Mesenchymal stem cell (in vitro differentiated cells and primary cell): ENCODE measurements around the gene RMDN2.
"Not testable (repeated sequence)": the region's sequence is repeated elsewhere in the genome, so short reads cannot be mapped to it uniquely, and the experiment has no call there.

ENCODE experiments used
- DNase-seq: peaks from one replicate; pipeline ENCODE4 v3.0.0-alpha.2; 2013
- H2AFZ ChIP-seq: one replicate; pipeline ENCODE4 v1.6.1; 2013; ENCODE audit warnings: low read depth, mild to moderate bottlenecking, control low read depth, inconsistent platforms, low read length, moderate library complexity
- H2AK5ac ChIP-seq: 2 replicates; pipeline ENCODE4 v1.6.1; 2013; ENCODE audit warnings: low read length, moderate library complexity, mild to moderate bottlenecking, inconsistent platforms; ENCODE audit not compliant: severe bottlenecking
- H2BK120ac ChIP-seq: one replicate; pipeline ENCODE4 v1.6.1; 2013; ENCODE audit warnings: low read depth, mild to moderate bottlenecking, inconsistent platforms, low read length, moderate library complexity
- H2BK12ac ChIP-seq, 2 experiments: one replicate each; pipeline ENCODE4 v1.6.1; 2013; ENCODE audit warnings: inconsistent platforms in 2 of 2, low read length in 2 of 2, mild to moderate bottlenecking in 2 of 2, moderate library complexity in 2 of 2, control low read depth in 1 of 2
- H2BK15ac ChIP-seq: one replicate; pipeline ENCODE4 v1.6.1; 2013; ENCODE audit warnings: mild to moderate bottlenecking, low read depth, inconsistent platforms; ENCODE audit not compliant: poor library complexity, severe bottlenecking
- H2BK5ac ChIP-seq: 2 replicates; pipeline ENCODE4 v1.6.1; 2013; ENCODE audit warnings: low read depth, mild to moderate bottlenecking, low read length, control low read depth, inconsistent platforms; ENCODE audit not compliant: poor library complexity, severe bottlenecking
- H3K14ac ChIP-seq, 2 experiments: one replicate each; pipeline ENCODE4 v1.6.1; 2013; ENCODE audit warnings: inconsistent platforms in 2 of 2, low read length in 2 of 2, control low read depth in 1 of 2, mild to moderate bottlenecking in 1 of 2, moderate library complexity in 1 of 2
- H3K18ac ChIP-seq, 2 experiments: one replicate each; pipeline ENCODE4 v1.6.1; 2013; ENCODE audit warnings: inconsistent platforms in 2 of 2, low read length in 2 of 2, control low read depth in 1 of 2, low read depth in 1 of 2, mild to moderate bottlenecking in 1 of 2
- H3K23ac ChIP-seq, 2 experiments: one replicate each; pipeline ENCODE4 v1.6.1; 2013; ENCODE audit warnings: inconsistent platforms in 2 of 2, low read length in 2 of 2, mild to moderate bottlenecking in 2 of 2, moderate library complexity in 2 of 2, control low read depth in 1 of 2
- H3K27ac ChIP-seq: 2 replicates; pipeline ENCODE4 v1.5.1; 2013; ENCODE audit warnings: mild to moderate bottlenecking, moderate library complexity, low read length, control low read depth, inconsistent platforms; ENCODE audit not compliant: poor library complexity, severe bottlenecking
- H3K27me3 ChIP-seq, 2 experiments: 2 replicates each; pipeline versions ENCODE4 v1.6.1 to v1.7.0; 2013; ENCODE audit warnings: low read length in 2 of 2, mild to moderate bottlenecking in 2 of 2, moderate library complexity in 2 of 2, control low read depth in 1 of 2, inconsistent platforms in 1 of 2; ENCODE audit not compliant: control insufficient read depth in 1 of 2, insufficient read depth in 1 of 2
- H3K36me3 ChIP-seq, 2 experiments: 2 replicates each; pipeline versions ENCODE4 v1.6.1 to v1.7.0; 2013; ENCODE audit warnings: low read length in 2 of 2, control low read depth in 1 of 2, inconsistent platforms in 1 of 2, low read depth in 1 of 2, mild to moderate bottlenecking in 1 of 2; ENCODE audit not compliant: insufficient read depth in 2 of 2, control insufficient read depth in 1 of 2
- H3K4ac ChIP-seq, 2 experiments: one replicate each; pipeline ENCODE4 v1.6.1; 2013; ENCODE audit warnings: inconsistent platforms in 2 of 2, low read length in 2 of 2, mild to moderate bottlenecking in 2 of 2, moderate library complexity in 2 of 2, control low read depth in 1 of 2, low read depth in 1 of 2
- H3K4me1 ChIP-seq: 2 replicates; pipeline ENCODE4 v1.6.1; 2013; ENCODE audit warnings: low read depth, low read length, control low read depth; ENCODE audit not compliant: control insufficient read depth, insufficient read depth
- H3K4me2 ChIP-seq: 2 replicates; pipeline ENCODE4 v1.6.1; 2013; ENCODE audit warnings: low read length, mild to moderate bottlenecking, inconsistent platforms; ENCODE audit not compliant: poor library complexity, severe bottlenecking
- H3K4me3 ChIP-seq, 2 experiments: 2 replicates each; pipeline versions ENCODE4 v1.5.1 to v1.7.0; 2013; ENCODE audit warnings: low read length in 2 of 2, mild to moderate bottlenecking in 2 of 2, control low read depth in 1 of 2, low read depth in 1 of 2; ENCODE audit not compliant: insufficient read depth in 1 of 2
- H3K79me1 ChIP-seq: replicated peaks from 2 replicates; pipeline ENCODE4 v1.6.1; 2013; ENCODE audit warnings: mild to moderate bottlenecking, control low read depth, low read length, inconsistent platforms; ENCODE audit not compliant: poor library complexity, severe bottlenecking
- H3K9ac ChIP-seq: 2 replicates; pipeline ENCODE4 v1.7.0; 2013; ENCODE audit warnings: mild to moderate bottlenecking, low read length, moderate library complexity
- H3K9me3 ChIP-seq: 2 replicates; pipeline ENCODE4 v1.7.0; 2013; ENCODE audit warnings: mild to moderate bottlenecking, low read length; ENCODE audit not compliant: control insufficient read depth
- H4K8ac ChIP-seq: one replicate; pipeline ENCODE4 v1.6.1; 2013; ENCODE audit warnings: inconsistent platforms, mild to moderate bottlenecking, low read length, moderate library complexity
- H4K91ac ChIP-seq: one replicate; pipeline ENCODE4 v1.6.1; 2013; ENCODE audit warnings: mild to moderate bottlenecking, low read length, inconsistent platforms
- WGBS: methylation state at CpG from one replicate; pipeline ENCODE4 v1.1.7; 2013; ENCODE audit warnings: mixed read lengths; 5-methylcytosine and 5-hydroxymethylcytosine counted together

Gene RMDN2

GRCh38 chr2:37926635-37927034 is 1.5 kb downstream of the RMDN2 start:
- Histone ChIP-seq H4K8ac (no peak overlapping the region), H3K27me3 (no peaks in the 10 kb centered on the region), H3K4me2 (no peak overlapping the region), H2BK12ac (peak overlapping the region in 1 of 2 experiments; percentile 71), H3K36me3 (peaks cover 5% of the 10 kb centered on the region in 2 experiments), H3K18ac (no peak overlapping the region), H2BK120ac (no peak overlapping the region), H3K14ac (no peak overlapping the region), H2BK15ac (no peak overlapping the region), H3K9me3 (no peaks in the 10 kb centered on the region), H4K91ac (no peak overlapping the region), H3K4me1 (peaks cover 7% of the 10 kb centered on the region), H3K23ac (no peak overlapping the region), H3K9ac (peak overlapping the region; percentile 93), H3K27ac (no peak overlapping the region), H2BK5ac (no peak overlapping the region), H2AK5ac (peak overlapping the region; percentile 35), H3K4me3 (no peak overlapping the region), H2AFZ (no peak overlapping the region), H3K79me1 (peaks cover 6% of the 10 kb centered on the region), H3K4ac (peak overlapping the region in 1 of 2 experiments; percentile 37)
- 93% methylated on average over 5 of the region's 6 CpGs for WGBS
- no peak for DNase-seq

- Histone ChIP-seq H3K27me3 (no peaks in the 10 kb centered on the region), H2BK120ac (no peak overlapping the region), H2BK5ac (no peak overlapping the region), H3K23ac (no peak overlapping the region), H3K27ac (no peak overlapping the region), H3K18ac (no peak overlapping the region), H3K4ac (no peak overlapping the region), H2AK5ac (no peak overlapping the region), H4K91ac (no peak overlapping the region), H3K9ac (no peak overlapping the region), H3K79me1 (peaks cover 6% of the 10 kb centered on the region), H3K4me2 (no peak overlapping the region), H2AFZ (no peak overlapping the region), H4K8ac (no peak overlapping the region), H3K14ac (no peak overlapping the region), H3K9me3 (no peaks in the 10 kb centered on the region), H2BK15ac (no peak overlapping the region), H3K4me1 (peaks cover 7% of the 10 kb centered on the region), H3K36me3 (peaks cover 5% of the 10 kb centered on the region in 2 experiments), H3K4me3 (no peak overlapping the region), H2BK12ac (no peak overlapping the region)
- DNase-seq = no peak
- WGBS = 100% methylated on average over 1 of the region's 2 CpGs
Measured at GRCh38 chr2:37928377-37928776, 3.3 kb downstream of the RMDN2 start.

DNA sequence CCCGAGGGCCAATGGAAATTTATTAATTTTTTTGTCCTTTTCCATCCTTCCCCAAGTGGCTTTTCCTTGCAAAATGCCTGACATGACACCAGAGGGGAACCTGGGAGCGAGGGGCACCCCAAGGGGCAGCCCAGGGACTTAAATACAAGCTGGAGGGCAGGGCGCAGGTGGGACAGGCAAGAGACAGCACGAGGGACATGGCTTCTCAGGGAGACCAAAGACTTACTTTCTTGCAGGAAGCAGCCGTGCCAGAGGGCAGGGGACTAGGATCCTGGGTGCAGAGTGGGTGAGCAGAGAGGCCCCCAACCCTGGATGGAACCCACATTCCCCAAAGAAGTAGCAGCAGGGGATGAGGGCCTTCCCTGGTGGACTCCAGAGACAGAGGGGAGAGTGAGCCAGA is 5.3 kb downstream of the RMDN2 start:
- H3K4me1 ChIP-seq, H3K23ac ChIP-seq, H3K27ac ChIP-seq, H4K8ac ChIP-seq, DNase-seq, H2BK15ac ChIP-seq, H2AK5ac ChIP-seq, H3K36me3 ChIP-seq, H2BK12ac ChIP-seq, H2AFZ ChIP-seq, H2BK120ac ChIP-seq, H4K91ac ChIP-seq, H3K27me3 ChIP-seq, H3K14ac ChIP-seq, H3K9me3 ChIP-seq, H3K4me2 ChIP-seq, H3K4ac ChIP-seq, H3K79me1 ChIP-seq, H2BK5ac ChIP-seq, H3K4me3 ChIP-seq, H3K18ac ChIP-seq, H3K9ac ChIP-seq: not testable (repeated sequence)
- 87% methylated on average over 5 of the region's 5 CpGs for WGBS

GRCh38 chr2:37932873-37933272 is 7.8 kb downstream of the RMDN2 start:
- H2AFZ ChIP-seq, H3K27me3 ChIP-seq: not testable (repeated sequence)
- 96% methylated on average over 4 of the region's 28 CpGs for WGBS

More at GRCh38 chr2:37932873-37933272, 7.8 kb downstream of the RMDN2 start:
- H3K23ac ChIP-seq, H4K8ac ChIP-seq, H3K79me1 ChIP-seq, H3K4me2 ChIP-seq, H2BK12ac ChIP-seq, H3K9me3 ChIP-seq, H3K4me3 ChIP-seq, H2BK120ac ChIP-seq, H4K91ac ChIP-seq, H3K14ac ChIP-seq, H3K18ac ChIP-seq, DNase-seq, H3K4ac ChIP-seq, H3K4me1 ChIP-seq, H2AK5ac ChIP-seq, H3K27ac ChIP-seq, H2BK5ac ChIP-seq, H2BK15ac ChIP-seq, H3K36me3 ChIP-seq, H3K9ac ChIP-seq: not testable (repeated sequence)
